Keratinocyte (primary cell): ENCODE results near the gene NR2F1. TPM values are rescaled to one million over a fixed set of nuclear protein-coding genes. Genes with fewer than 3 reads are reported as not detected.

Experiments
- DNase-seq: peaks from one replicate; pipeline ENCODE4 v3.0.0-alpha.2; 2011; ENCODE audit warnings: low read depth, missing footprints, low spot score
- FAIRE-seq: peaks from 2 replicates; lab custom pipeline; 2011; peaks lifted over from hg19 to GRCh38; lab: Jason Lieb, UNC
- H2AFZ ChIP-seq: 2 replicates; pipeline ENCODE4 v1.6.0; 2012; ENCODE audit warnings: low read length, control low read depth, inconsistent platforms; ENCODE audit not compliant: control insufficient read depth
- H3K27ac ChIP-seq: 2 replicates; pipeline ENCODE4 v1.5.1; 2011; ENCODE audit warnings: low read length; ENCODE audit not compliant: control insufficient read depth, insufficient read depth
- H3K27me3 ChIP-seq: 3 replicates; pipeline ENCODE4 v1.6.0; 2011; ENCODE audit warnings: low read length; ENCODE audit not compliant: control insufficient read depth, insufficient read depth; ENCODE audit errors: extremely low read depth
- H3K36me3 ChIP-seq, 2 experiments: 2 replicates in 1 of 2; 3 replicates in 1 of 2; pipeline ENCODE4 v1.5.1; 2011; ENCODE audit warnings: low read length in 2 of 2, mild to moderate bottlenecking in 1 of 2; ENCODE audit not compliant: control insufficient read depth in 2 of 2, insufficient read depth in 2 of 2; ENCODE audit errors: extremely low read depth in 1 of 2
- H3K4me1 ChIP-seq: 3 replicates; pipeline ENCODE4 v1.5.1; 2011; ENCODE audit warnings: low read length; ENCODE audit not compliant: control insufficient read depth, insufficient read depth; ENCODE audit errors: extremely low read depth
- H3K4me2 ChIP-seq: 3 replicates; pipeline ENCODE4 v1.6.0; 2011; ENCODE audit warnings: low read depth, low read length; ENCODE audit not compliant: control insufficient read depth, insufficient read depth; ENCODE audit errors: extremely low read depth
- H3K4me3 ChIP-seq, 3 experiments: fragments of 200-600 bp in 1 of 3; sonication (generic) in 1 of 3; 2 replicates in 2 of 3; 3 replicates in 1 of 3; pipeline ENCODE4 v1.5.1; 2011 to 2016; ENCODE audit warnings: low read length in 3 of 3, mild to moderate bottlenecking in 3 of 3, control low read depth in 2 of 3, inconsistent platforms in 1 of 3, low read depth in 1 of 3, mixed read lengths in 1 of 3, mixed run types in 1 of 3, moderate library complexity in 1 of 3; ENCODE audit not compliant: control insufficient read depth in 2 of 3, insufficient read depth in 2 of 3; ENCODE audit errors: extremely low read depth in 1 of 3
- H3K79me2 ChIP-seq: 2 replicates; pipeline ENCODE4 v1.6.0; 2012; ENCODE audit warnings: low read length; ENCODE audit not compliant: control insufficient read depth, insufficient read depth
- H3K9ac ChIP-seq: 3 replicates; pipeline ENCODE4 v1.6.0; 2011; ENCODE audit warnings: low read length; ENCODE audit not compliant: control insufficient read depth, insufficient read depth; ENCODE audit errors: extremely low read depth
- H3K9me1 ChIP-seq: 3 replicates; pipeline ENCODE4 v1.6.0; 2011; ENCODE audit warnings: low read length; ENCODE audit not compliant: control insufficient read depth, insufficient read depth; ENCODE audit errors: extremely low read depth
- H3K9me3 ChIP-seq: 2 replicates; pipeline ENCODE4 v1.5.1; 2012; ENCODE audit warnings: low read depth, low read length; ENCODE audit not compliant: control insufficient read depth
- H4K20me1 ChIP-seq: 3 replicates; pipeline ENCODE4 v1.6.0; 2011; ENCODE audit warnings: low read length; ENCODE audit not compliant: control insufficient read depth, insufficient read depth; ENCODE audit errors: extremely low read depth
- CTCF ChIP-seq, 3 experiments: IDR thresholded peaks in 1 of 3; conservative IDR thresholded peaks in 1 of 3; optimal IDR thresholded peaks in 1 of 3; 2 replicates in 2 of 3; 3 replicates in 1 of 3; pipeline versions ENCODE3 to v1.5.1; 2011; ENCODE audit warnings: low read length in 3 of 3, mild to moderate bottlenecking in 3 of 3, moderate library complexity in 2 of 3, control low read depth in 1 of 3, inconsistent platforms in 1 of 3; ENCODE audit not compliant: insufficient read depth in 2 of 3; ENCODE audit errors: extremely low read depth in 1 of 3
- EZH2 ChIP-seq: IDR thresholded peaks from one replicate; pipeline ENCODE4 v1.6.1; 2012; ENCODE audit warnings: inconsistent platforms, mild to moderate bottlenecking, low read length, moderate library complexity
- dilution Hi-C: fragments of 300-500 bp; cut with MboI; formaldehyde crosslinking; loops from one replicate; pipeline ENCODE4 v1.7.0; 2020; ENCODE audit warnings: low sequenced_read_pairs; ENCODE audit not compliant: extremely low pct_ligation_motif_present
- polyA plus RNA-seq, 5 experiments: library from polyadenylated mRNA; depleted of rRNA in 3 of 5; stranded (reverse) in 3 of 5; stranded (forward) in 1 of 5; unstranded in 1 of 5; fragments of >200 nt; gene quantifications; 1 replicate in 1 of 5; 2 replicates in 3 of 5; 3 replicates in 1 of 5; pipeline versions ENCODE4 v1.2.1 to v1.2.3, GENCODE V29; 2011 to 2012; ENCODE audit warnings: missing spikeins in 2 of 5, low read depth in 1 of 5, low replicate concordance in 1 of 5

Gene NR2F1
- polyA plus RNA-seq, 1 donor (not counting 4 experiments of a cell fraction or from before 2014, with no cell fraction given) = not detected

- H3K27ac ChIP-seq = no peak overlapping the region
- no peaks in the 10 kb centered on the region for H3K9me1 ChIP-seq
- dilution Hi-C loops = no loop called here
- no peak overlapping the region for H3K4me3 ChIP-seq
- H3K9ac ChIP-seq = no peak overlapping the region
- H4K20me1 ChIP-seq = no peaks in the 10 kb centered on the region
- TF ChIP-seq CTCF (optimal IDR thresholded peaks at IDR 0.05 in 1 of 3, IDR thresholded peaks at IDR 0.05 in 1 of 3, conservative IDR thresholded peaks at IDR 0.05 in 1 of 3; ENCODE audit: extremely low read depth in 1 of 3, insufficient read depth in 2 of 3, low read length in 3 of 3) (no peak), EZH2 (no peak)
- H3K27me3 ChIP-seq = peaks cover 74% of the 10 kb centered on the region
- H3K36me3 ChIP-seq = no peaks in the 10 kb centered on the region
- no peaks in the 10 kb centered on the region for H3K4me1 ChIP-seq
- H3K9me3 ChIP-seq = peaks cover 15% of the 10 kb centered on the region
- no peak overlapping the region for H3K4me2 ChIP-seq
- no peaks in the 10 kb centered on the region for H3K79me2 ChIP-seq
- FAIRE-seq (no peak), DNase-seq (no peak)
- no peak overlapping the region for H2AFZ ChIP-seq
Observed at GRCh38 chr5:93592883-93593282, 9.9 kb downstream of the NR2F1 start.

- no peaks in the 10 kb centered on the region for H3K79me2 ChIP-seq
Observed at GRCh38 chr5:93593476-93594131, 10.6 kb downstream of the NR2F1 start.

More at GRCh38 chr5:93593476-93594131, 10.6 kb downstream of the NR2F1 start:
- Histone ChIP-seq H3K9me3 (peaks cover 11% of the 10 kb centered on the region), H3K4me3 (no peak overlapping the region), H3K4me1 (no peaks in the 10 kb centered on the region), H3K36me3 (no peaks in the 10 kb centered on the region), H4K20me1 (no peaks in the 10 kb centered on the region), H3K27me3 (peaks cover 74% of the 10 kb centered on the region), H3K27ac (no peak overlapping the region), H2AFZ (no peak overlapping the region), H3K4me2 (no peak overlapping the region), H3K9me1 (no peaks in the 10 kb centered on the region), H3K9ac (no peak overlapping the region)
- no peak for TF ChIP-seq EZH2
- no peak for TF ChIP-seq CTCF (optimal IDR thresholded peaks at IDR 0.05 in 1 of 3, IDR thresholded peaks at IDR 0.05 in 1 of 3, conservative IDR thresholded peaks at IDR 0.05 in 1 of 3; ENCODE audit: extremely low read depth in 1 of 3, insufficient read depth in 2 of 3, low read length in 3 of 3)
- dilution Hi-C loops = no loop called here
- DNase-seq (no peak), FAIRE-seq (no peak)
